Embryonic facial prominence (tissue), 1 donor: Measurements from ENCODE around the gene PSAT1.

Experiments
- DNase-seq: peaks from one replicate; pipeline ENCODE4 v3.0.0-alpha.2; 2016; ENCODE audit errors: extremely low spot score

Gene PSAT1

DNA sequence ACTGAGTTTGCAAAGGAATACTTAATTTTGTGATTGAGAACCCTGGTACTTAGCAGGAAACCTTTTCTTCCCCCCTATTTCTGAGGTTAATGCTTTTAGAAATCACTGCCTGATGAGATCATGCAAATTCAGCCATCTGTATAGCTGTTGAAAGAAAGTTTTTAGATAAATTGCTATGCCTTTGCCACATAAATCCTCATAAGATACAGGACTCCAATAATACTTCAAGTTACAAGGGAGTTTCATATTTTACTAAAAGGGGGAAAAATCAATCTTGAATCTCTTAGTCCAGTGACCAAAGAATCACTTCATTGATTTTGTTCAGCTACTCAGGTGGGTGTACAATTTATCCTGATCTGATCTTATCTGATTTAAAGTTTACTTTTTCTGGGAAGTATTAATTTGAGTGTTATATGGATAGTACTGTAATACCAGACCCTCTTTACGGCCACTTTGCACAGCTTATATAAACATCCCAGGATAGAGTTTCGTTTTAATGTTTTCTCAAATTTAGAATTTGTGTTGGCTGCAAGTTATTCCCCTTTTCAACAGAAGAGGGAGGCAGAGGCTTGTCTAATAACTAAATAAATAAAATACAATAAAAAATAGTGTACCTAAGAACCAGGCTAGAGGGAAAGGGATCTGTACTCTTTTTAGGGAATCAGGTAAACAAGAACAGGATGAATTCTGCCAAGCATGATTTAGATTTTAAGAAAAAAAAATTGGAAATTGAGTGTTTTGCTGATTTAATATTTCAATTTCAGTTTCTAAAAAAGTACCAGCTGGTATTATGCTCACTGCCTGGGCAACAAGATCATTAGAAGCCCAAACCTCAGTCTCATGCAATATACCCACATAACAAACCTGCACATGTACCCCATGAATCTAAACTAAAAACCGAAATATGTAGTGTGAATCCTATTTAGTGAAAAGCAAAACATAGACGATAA, 69.1 kb downstream of the PSAT1 start:
- peak; percentile 14 for DNase-seq

DNA sequence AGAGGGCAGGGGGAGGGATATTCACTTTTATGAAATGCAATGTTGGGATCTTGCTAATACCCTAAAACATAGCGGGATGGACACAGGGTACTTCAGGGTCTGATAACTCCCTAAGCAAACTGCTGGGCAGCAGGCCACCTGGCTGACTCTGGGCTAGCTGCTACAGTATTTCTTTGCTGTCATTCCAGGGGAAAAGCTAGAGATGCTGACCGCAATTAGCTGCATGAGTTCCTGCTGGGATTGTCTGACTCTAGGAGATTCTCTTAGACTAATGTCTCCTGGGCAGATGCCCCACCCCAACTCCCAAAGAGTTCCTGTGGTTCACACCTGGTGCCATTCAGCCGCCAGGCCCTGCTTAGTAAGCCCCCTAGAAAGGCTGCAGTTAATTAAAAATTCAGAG, 69.9 kb downstream of the PSAT1 start:
- DNase-seq, result no peak

- no peak for DNase-seq
Observed at GRCh38 chr9:78368236-78368635, 71.3 kb downstream of the PSAT1 start.

- peak; percentile 12 for DNase-seq
Observed at GRCh38 chr9:78369639-78370219, 72.8 kb downstream of the PSAT1 start.

DNA sequence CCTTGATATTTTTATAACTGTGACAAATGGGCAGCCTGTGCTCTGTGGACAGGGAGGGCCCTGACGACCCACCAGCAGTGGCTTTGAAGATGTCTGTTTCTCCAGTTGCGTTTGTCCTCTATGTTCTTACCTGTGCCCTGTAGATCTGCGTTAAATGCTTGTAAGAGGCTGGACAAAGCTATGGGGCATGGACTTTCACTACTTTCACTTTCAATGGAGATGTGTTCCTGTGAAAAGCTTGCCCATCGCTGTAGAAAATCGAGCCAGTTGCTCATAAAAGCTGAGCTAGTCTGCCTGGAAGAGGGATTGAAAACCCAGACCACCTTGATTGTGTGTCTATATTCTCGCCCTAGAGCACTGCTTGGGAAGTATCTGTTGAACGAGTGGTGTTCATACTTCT, 74.1 kb downstream of the PSAT1 start:
- DNase-seq, result no peak

DNA sequence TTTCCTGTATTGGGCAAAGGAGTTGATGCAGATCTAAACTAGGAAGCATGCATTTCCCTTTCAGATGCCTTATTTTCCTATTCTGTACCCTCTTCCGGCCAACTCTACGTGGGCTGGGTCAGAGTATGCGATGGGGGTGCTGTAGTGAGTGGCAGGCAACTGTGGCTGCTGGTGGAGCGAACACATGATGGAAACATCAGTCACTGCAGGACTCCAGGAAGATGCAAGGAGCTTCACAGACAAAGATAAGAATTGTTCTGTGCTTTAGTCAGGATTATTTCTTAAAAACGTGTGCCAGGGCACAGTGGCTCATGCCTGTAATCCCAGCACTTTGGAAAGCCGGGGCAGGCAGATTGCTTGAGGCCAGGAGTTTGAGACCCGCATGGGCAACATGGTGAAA, 75.1 kb downstream of the PSAT1 start:
- DNase-seq, result no peak
